Thyroid gland (tissue), 4 donors: ENCODE measurements around the gene PEX14. TPM values are rescaled to one million over a fixed set of nuclear protein-coding genes. Genes with fewer than 3 reads are reported as not detected.

Experiments
- DNase-seq, 2 donors: peaks; one replicate each; pipeline ENCODE4 v3.0.0-alpha.2; 2019
- H3K27ac ChIP-seq, 3 donors: fragments of 200-600 bp; sonication (generic); 1 replicate in 2 of 3; 2 replicates in 1 of 3; pipeline ENCODE4 v1.5.1; 2016 to 2019; ENCODE audit warnings: mild to moderate bottlenecking in 1 of 3, moderate library complexity in 1 of 3
- H3K27me3 ChIP-seq: fragments of 200-600 bp; sonication (generic); one replicate; pipeline ENCODE4 v1.5.1; 2019
- H3K36me3 ChIP-seq, 2 donors: fragments of 200-600 bp; sonication (generic); one replicate each; pipeline ENCODE4 v1.5.1; 2016 to 2019
- H3K4me1 ChIP-seq, 2 donors: fragments of 200-600 bp; sonication (generic); one replicate each; pipeline ENCODE4 v1.5.1; 2017 to 2019
- H3K4me3 ChIP-seq, 3 donors: fragments of 200-600 bp; sonication (generic); replicated peaks in 1 of 3; 1 replicate in 2 of 3; 2 replicates in 1 of 3; pipeline ENCODE4 v1.5.1; 2016; ENCODE audit warnings: mild to moderate bottlenecking in 1 of 3
- H3K9me3 ChIP-seq: fragments of 200-600 bp; sonication (generic); one replicate; pipeline ENCODE4 v1.5.1; 2017
- POLR2A ChIP-seq, 2 donors: fragments of 450-650 bp; IDR thresholded peaks; one replicate each; pipeline ENCODE4 v1.6.1; 2017; ENCODE audit warnings: antibody characterized with exemption in 2 of 2, mild to moderate bottlenecking in 2 of 2, moderate library complexity in 1 of 2
- WGBS, 2 donors: methylation state at CpG; one replicate each; pipeline ENCODE4 v1.1.5; 2017; 5-methylcytosine and 5-hydroxymethylcytosine counted together
- intact Hi-C: fragments of 100-400 bp; cut with DNase I; formaldehyde crosslinking; loops from one replicate; pipeline ENCODE4 v1.15.1; 2023
- total RNA-seq, 4 donors: library from RNA; depleted of rRNA; stranded (reverse); fragments of >200 nt; gene quantifications; one replicate each; pipeline ENCODE4 v1.2.3, GENCODE V29; 2016
- TF ChIP-seq, protein P1 (sequence below), 6 experiments: fragments of 200-600 bp in 3 of 6; fragments of 450-650 bp in 3 of 6; sonication (generic) in 3 of 6; IDR thresholded peaks; one replicate each; pipeline ENCODE4 v1.5.1; 2016 to 2019; ENCODE audit warnings: antibody characterized with exemption in 6 of 6, mild to moderate bottlenecking in 2 of 6, inconsistent platforms in 1 of 6, moderate library complexity in 1 of 6

Gene PEX14
- total RNA-seq, 4 donors from 2014 or later: 14.0 to 28.4 (median 20.7) TPM

DNA sequence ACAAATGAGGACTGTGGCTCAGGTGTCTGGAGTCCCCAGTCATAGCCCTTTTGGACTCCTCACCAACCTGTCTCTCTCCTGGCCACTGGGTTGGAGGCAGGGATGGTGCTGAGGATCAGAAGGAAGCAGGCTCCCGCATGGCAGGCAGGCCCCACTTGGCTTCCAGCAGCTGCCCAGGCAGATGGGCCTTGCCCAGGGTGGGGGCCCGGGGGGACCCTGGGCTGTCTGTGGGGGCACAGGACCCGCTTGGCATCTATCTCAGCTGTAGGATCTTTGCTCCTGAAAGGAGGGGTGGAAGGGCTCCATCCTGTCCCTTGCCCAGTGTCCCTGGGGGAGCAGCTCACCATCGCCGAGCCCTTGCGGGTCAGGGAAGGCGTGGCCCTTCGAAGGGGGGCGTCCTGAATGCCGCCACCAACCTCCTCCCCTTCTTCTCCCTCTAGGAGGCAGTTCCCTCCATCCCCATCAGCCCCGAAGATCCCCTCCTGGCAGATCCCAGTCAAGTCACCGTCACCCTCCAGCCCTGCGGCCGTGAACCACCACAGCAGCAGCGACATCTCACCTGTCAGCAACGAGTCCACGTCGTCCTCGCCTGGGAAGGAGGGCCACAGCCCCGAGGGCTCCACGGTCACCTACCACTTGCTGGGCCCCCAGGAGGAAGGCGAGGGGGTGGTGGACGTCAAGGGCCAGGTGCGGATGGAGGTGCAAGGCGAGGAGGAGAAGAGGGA lies 154.5 kb downstream of the PEX14 start:
- Histone ChIP-seq H3K4me3 (no peak overlapping the region), H3K27ac (peak overlapping the region; percentile 16 to 72 (median 52)), H3K9me3 (no peaks in the 10 kb centered on the region), H3K4me1 (peaks cover 35 to 48% of the 10 kb centered on the region in 2 donors), H3K36me3 (peaks cover 0 to 2% of the 10 kb centered on the region in 2 donors), H3K27me3 (no peaks in the 10 kb centered on the region)
- WGBS, 2 donors: 93 to 94% methylated on average over 22 to 25 of the region's 25 CpGs
- TF ChIP-seq, protein P1, sequence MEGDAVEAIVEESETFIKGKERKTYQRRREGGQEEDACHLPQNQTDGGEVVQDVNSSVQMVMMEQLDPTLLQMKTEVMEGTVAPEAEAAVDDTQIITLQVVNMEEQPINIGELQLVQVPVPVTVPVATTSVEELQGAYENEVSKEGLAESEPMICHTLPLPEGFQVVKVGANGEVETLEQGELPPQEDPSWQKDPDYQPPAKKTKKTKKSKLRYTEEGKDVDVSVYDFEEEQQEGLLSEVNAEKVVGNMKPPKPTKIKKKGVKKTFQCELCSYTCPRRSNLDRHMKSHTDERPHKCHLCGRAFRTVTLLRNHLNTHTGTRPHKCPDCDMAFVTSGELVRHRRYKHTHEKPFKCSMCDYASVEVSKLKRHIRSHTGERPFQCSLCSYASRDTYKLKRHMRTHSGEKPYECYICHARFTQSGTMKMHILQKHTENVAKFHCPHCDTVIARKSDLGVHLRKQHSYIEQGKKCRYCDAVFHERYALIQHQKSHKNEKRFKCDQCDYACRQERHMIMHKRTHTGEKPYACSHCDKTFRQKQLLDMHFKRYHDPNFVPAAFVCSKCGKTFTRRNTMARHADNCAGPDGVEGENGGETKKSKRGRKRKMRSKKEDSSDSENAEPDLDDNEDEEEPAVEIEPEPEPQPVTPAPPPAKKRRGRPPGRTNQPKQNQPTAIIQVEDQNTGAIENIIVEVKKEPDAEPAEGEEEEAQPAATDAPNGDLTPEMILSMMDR (IDR thresholded peaks at IDR 0.05): no peak
- TF ChIP-seq POLR2A (IDR thresholded peaks at IDR 0.05): no peak
- intact Hi-C loops: no loop called here
- no peak for DNase-seq

DNA sequence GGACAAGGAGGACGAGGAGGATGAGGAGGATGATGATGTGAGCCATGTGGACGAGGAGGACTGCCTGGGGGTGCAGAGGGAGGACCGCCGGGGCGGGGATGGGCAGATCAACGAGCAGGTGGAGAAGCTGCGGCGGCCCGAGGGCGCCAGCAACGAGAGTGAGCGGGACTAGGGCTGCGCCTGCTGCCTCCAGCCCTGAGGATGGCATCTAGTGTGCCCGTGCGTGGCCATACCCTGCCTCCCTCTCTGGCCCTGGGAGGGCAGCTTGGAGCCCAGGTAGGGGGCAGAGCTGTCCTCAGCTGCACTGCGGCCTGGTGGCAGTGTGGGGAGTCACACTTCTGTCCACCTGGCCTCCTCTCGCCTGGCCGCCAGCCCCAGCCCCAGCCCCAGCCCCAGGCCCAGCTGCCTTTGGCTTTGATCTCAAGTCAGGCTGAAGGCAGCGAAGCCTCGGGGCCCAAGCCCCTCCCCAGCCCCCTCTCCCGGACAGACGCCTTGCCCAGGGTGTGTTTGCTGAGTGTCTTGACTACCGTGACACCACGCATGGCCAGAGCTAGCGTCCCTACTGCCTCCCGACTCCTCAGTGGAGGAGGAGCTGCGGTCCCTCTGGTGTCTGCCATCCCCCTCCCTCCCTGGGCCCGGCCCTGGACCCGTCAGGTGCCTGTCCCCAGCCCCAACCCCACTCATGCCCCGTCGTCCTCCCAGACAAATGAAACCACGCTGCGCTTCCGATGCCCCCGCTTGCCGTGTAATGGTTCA lies 155.2 kb downstream of the PEX14 start:
- H3K27me3 ChIP-seq: no peaks in the 10 kb centered on the region
- DNase-seq: no peak
- intact Hi-C loops: no loop called here
- WGBS, 2 donors: 95 to 97% methylated on average over 34 of the region's 36 CpGs
- no peaks in the 10 kb centered on the region for H3K36me3 ChIP-seq
- no peaks in the 10 kb centered on the region for H3K9me3 ChIP-seq
- TF ChIP-seq, protein P1 (IDR thresholded peaks at IDR 0.05): no peak
- TF ChIP-seq POLR2A (IDR thresholded peaks at IDR 0.05): no peak
- no peak overlapping the region for H3K27ac ChIP-seq
- H3K4me3 ChIP-seq: no peak overlapping the region
- peaks cover 35 to 53% of the 10 kb centered on the region in 2 donors for H3K4me1 ChIP-seq

DNA sequence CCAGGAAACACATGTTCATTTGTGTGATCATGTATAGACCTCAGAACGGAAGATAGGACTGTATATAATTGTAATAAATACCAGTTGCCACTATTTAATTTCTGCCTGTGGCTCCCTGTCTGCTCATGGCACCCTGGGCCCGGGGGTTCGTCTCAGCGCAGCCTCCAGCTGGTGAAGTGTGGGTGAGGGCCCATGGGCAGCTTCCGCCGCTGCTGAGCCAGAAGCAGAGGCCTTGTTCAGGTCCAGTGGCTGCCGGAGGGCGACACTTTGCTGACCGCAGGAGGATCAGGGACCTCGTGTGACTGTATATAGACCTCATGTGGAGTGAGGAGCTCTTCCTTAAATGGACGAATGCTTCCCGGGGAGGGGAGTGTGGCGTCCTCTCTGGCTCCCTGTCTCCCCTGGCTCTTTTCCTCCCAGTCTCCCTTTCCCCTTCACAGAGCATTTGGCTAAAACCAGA lies 155.9 kb downstream of the PEX14 start:
- H3K27me3 ChIP-seq: no peaks in the 10 kb centered on the region
- no peak overlapping the region for H3K4me3 ChIP-seq
- no peaks in the 10 kb centered on the region for H3K9me3 ChIP-seq
- no peak for DNase-seq
- intact Hi-C loops: no loop called here
- no peak overlapping the region for H3K27ac ChIP-seq
- no peak for TF ChIP-seq POLR2A (IDR thresholded peaks at IDR 0.05)
- TF ChIP-seq, protein P1 (IDR thresholded peaks at IDR 0.05): no peak
- WGBS, 2 donors: 87 to 90% methylated on average over 12 to 13 of the region's 13 CpGs
- H3K36me3 ChIP-seq: no peaks in the 10 kb centered on the region
- peaks cover 28 to 47% of the 10 kb centered on the region in 2 donors for H3K4me1 ChIP-seq

DNA sequence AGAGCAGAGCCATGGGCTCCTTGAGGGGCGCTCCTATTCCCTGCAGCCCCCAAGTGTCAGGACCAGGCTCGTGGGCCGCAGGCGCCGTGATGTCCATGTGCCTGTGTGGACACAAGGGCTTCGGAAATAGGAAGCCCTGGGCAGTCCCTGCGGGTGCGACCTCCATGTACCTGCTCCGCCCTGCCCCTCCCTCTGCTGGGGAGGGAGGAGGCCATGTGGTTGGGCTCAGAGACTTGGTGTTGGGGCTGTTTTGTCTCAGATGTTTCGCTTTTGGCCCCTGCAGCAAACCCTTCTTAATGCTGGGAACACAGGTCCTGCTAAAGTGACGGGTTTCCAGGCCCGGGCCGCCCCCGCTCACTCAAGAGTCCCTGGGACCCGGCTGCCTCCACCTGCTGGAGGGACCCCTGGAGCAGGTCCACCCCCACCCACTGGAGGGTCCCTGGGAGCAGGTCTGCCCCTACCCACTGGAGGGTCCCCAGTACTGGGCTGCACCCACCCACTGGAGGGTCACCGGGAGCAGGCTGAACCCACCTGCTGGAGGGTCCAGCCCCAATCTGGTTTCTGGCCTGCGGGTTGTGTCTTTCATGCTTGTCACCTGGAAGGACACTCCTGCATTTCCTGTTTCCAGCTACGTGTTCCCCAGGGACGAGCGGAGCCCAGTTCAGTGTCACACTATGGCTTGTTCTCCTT lies 156.5 kb downstream of the PEX14 start:
- no peaks in the 10 kb centered on the region for H3K27me3 ChIP-seq
- intact Hi-C loops: no loop called here
- 89 to 100% methylated on average over 6 to 14 of the region's 20 CpGs for WGBS, 2 donors
- DNase-seq: no peak
- no peaks in the 10 kb centered on the region for H3K9me3 ChIP-seq
- peaks cover 26 to 41% of the 10 kb centered on the region in 2 donors for H3K4me1 ChIP-seq
- no peak overlapping the region for H3K4me3 ChIP-seq
- H3K27ac ChIP-seq: no peak overlapping the region
- no peaks in the 10 kb centered on the region for H3K36me3 ChIP-seq
- no peak for TF ChIP-seq POLR2A (IDR thresholded peaks at IDR 0.05)
- TF ChIP-seq, protein P1 (IDR thresholded peaks at IDR 0.05): no peak
